ENCODE results near the gene LCK.

LCK gene

DNA sequence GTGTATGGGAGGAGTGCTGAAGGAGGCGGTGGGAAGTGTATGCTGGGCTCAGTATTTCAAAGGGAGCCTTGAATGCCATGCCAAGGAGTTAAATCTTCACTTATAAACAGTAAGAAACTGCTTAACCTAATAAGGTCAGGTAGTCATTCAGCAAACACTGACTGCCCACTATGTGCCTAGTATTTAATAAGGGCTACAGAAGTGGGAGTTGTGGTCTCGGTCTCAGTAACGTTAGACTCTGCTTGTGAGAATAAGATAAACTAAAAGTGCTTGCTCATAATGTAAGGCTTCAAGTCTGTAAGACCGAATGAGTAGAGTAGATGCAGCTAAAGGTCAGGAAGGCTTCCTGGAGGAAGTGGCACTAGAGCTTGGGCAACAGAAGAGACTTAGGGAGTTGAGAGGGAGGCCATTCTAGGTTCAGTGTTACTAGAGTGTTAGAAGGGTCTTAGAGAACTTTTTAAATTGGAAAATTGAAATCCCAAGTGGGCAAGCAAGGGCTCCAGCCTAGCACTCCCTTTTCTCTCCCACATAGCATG lies 78.9 kb downstream of the LCK start:
- no peak for DNase-seq

DNA sequence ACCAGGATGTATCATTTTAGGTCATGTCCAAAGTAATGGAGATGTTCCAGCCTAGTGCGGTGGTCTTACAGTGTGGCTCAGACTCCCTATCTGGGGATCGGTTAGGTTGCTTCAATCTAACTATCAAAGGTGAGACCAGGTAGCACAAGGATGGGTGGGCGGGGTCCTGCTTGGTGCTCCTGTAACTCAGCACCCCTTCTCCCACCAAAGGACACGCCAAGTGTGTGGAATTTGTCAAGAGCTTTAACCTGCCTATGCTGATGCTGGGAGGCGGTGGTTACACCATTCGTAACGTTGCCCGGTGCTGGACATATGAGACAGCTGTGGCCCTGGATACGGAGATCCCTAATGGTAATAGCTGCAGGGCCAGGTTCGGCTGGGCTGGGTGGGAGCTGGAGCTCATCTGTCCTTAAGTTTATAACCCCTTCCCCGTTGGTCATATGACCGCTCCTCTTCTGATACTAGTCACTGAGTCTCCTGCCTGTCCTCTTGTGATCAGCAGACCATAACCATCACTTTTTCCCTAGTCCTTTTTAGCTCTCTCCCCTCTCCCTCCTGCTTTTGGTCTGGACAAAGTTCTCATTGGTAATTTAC lies 79.6 kb downstream of the LCK start:
- DNase-seq = no peak

DNA sequence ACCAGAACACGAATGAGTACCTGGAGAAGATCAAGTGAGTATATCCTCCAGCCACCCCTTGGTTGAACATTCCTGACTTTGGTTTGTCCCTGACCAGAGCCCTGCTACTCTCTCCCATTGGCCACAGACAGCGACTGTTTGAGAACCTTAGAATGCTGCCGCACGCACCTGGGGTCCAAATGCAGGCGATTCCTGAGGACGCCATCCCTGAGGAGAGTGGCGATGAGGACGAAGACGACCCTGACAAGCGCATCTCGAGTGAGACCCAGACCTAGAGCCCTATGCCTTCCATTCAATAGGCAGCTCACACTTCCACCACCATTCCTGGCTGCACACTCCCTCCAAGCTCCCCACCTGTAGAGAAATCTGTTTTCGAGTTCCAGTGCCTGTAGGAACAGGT lies 80.5 kb downstream of the LCK start:
- DNase-seq = no peak

DNA sequence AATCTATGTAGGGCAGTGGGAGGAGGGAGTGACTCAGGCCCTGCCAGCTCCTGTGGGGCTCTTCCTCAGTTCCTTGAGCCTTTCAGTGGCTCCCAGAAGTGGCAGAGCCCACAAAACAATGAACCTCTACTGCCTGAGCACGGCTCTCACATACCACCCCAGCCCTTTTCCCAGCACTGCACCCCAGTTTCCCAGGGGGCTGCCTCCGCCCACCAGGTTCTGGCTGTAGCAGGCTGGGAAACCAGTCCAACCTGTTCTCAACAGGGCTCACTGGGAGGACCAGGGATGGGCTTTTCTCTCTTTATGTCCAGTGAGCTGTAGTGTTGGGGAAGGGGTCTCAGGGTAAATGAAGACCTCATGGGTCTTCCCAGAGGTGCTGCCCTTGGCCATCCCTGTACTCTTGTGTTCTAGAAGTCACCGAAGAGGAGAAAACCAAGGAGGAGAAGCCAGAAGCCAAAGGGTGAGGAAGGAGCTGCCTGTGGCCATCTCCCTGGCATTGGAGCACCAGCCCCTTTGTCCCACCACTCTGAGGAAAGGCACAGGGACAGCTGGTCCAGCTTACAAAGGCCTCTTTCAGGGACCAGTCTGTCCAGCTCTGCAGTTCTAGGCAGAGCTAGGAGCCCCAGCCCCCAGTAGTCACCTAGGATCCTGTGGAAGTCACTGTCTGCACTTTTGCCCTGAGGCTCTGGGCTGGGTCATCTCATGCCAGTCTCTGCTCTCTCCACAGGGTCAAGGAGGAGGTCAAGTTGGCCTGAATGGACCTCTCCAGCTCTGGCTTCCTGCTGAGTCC lies 81.4 kb downstream of the LCK start:
- DNase-seq = no peak

DNA sequence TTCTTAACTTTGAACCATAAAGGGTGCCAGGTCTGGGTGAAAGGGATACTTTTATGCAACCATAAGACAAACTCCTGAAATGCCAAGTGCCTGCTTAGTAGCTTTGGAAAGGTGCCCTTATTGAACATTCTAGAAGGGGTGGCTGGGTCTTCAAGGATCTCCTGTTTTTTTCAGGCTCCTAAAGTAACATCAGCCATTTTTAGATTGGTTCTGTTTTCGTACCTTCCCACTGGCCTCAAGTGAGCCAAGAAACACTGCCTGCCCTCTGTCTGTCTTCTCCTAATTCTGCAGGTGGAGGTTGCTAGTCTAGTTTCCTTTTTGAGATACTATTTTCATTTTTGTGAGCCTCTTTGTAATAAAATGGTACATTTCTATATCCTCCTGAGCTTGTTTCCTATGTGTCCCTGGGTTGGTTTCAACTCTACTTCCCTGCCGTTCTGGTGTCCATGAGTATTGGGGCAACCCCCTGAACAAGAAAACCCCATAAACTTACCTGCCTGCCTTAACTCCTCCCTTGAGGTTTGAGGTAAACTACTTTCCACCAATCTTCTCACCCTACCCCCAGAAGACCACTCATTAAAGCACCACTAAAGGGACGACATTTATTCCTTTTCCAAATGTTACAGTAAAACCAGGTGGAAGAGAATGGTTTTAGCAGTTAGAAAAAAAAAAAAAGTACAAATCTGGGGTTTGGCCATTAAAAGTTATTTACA lies 82.3 kb downstream of the LCK start:
- no peak for DNase-seq

DNA sequence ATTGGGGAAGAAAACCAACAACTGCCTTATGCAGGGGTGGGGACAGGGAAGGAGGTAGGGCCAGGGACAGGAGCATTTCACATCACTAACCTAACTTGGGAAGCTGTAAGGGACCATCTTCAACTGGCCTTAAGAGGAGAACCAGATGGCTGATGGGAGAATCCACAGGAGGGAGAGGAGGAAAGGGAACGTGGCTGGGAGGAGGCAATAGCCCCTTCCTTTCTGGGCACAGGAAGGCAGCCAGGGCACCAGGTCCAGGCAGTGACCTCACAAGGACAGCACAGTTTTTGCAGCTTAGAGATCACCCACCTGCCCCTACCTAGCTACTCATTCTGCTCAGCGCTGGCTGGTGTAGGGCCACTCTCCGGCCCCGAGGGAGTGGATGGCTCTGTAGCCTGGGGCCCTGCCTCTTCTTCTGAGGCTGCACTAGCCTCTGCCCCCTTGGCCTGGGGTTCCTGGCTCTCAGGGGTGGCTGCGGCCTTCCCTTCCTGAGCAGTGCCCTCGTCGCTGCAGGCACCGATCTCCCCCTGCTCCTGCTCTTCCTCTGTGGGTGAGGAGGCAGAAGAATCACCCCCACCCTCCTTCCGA lies 83.3 kb downstream of the LCK start:
- no peak for DNase-seq

DNA sequence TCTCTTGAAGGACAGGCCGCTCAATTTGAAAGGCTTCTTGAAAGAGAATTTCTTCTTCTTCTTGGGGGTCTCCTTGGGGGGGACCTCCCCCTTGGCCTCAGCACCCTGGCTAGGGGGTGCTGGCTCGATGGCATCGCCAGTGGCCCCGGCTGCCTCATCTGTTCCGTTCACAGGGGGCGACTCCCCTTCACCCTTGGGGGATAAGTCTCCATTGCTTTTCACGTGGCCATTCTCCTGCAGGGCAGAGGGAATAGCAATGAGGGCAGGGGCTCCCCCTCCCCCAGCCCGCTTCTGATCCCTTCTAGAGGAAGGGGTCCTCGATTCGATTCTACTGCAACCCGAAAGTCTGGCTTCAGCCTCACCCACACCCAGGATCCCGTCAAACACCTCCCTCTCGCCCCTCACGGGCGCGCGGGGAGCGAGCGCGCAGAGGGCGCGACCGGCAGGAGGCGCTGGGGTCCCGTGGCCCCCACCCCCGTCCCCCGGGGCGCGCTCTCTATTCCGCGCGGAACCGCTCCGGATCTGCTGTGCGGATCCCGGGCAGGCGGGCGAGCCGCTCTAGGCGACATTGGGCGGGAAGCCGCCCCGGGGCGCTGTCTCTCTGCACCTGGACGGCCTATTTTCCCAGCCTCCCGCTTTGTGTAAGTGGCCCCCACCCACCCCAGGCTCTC lies 83.9 kb downstream of the LCK start:
- DNase-seq = peak; percentile 46

DNA sequence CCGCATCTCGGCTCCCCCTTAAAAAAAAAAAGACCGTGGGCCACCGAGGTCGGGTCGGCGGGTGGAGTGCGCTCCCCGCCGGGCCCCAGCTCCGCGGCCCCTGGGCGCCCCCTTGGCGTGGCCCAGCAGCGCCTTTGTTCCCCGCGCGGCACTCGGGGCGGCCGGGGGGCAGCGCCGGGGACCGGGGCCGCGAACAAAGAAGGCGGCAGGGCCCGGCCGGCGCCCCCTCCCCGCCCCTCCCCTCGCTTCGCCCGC lies 84.4 kb downstream of the LCK start:
- no peak for DNase-seq
